ENCODE data around the gene ERCC6. TPM values are rescaled to one million over a fixed set of nuclear protein-coding genes. Genes with fewer than 3 reads are reported as not detected.

Gene ERCC6
- polyA plus RNA-seq (ENCODE audit: insufficient read length in 4 of 4), result 10 to 100 TPM; 12.6 to 19.3 (median 17.4) TPM

- DNase-seq (ENCODE audit: low read depth in 4 of 4, low spot score in 2 of 4), result peak; percentile 82 to 95 (median 91)
Measured at GRCh38 chr10:49538381-49539319, at the start of gene ERCC6. Gene ERCC6 (minus strand): TSS chr10:49539121.

GRCh38 chr10:49587981-49588380 is 49.1 kb upstream of the ERCC6 start:
- no peak for DNase-seq (ENCODE audit: low read depth in 4 of 4, low spot score in 2 of 4)

GRCh38 chr10:49585387-49585786 is 46.5 kb upstream of the ERCC6 start:
- DNase-seq (ENCODE audit: low read depth in 4 of 4, low spot score in 2 of 4), result no peak

DNA sequence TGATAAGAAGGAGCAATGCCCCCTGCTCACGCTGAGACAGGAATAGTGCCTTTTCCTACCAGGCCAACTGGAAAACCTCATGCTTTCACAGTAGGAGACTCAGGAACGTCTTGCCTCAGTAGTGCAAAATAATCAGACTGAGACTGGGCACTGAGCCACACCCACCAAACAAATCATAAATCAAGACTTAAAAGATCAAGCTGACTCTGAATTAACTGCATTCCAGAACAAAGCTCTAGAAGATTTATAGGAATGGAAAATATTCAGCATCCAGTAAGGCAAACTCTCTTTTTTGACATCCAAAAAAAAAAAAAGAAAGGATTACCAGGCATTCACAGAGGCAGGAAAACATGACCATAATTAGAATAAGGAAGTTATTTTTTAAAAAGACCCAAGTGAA is 40.7 kb upstream of the ERCC6 start:
- no peak for DNase-seq (ENCODE audit: low read depth in 4 of 4, low spot score in 2 of 4)

DNA sequence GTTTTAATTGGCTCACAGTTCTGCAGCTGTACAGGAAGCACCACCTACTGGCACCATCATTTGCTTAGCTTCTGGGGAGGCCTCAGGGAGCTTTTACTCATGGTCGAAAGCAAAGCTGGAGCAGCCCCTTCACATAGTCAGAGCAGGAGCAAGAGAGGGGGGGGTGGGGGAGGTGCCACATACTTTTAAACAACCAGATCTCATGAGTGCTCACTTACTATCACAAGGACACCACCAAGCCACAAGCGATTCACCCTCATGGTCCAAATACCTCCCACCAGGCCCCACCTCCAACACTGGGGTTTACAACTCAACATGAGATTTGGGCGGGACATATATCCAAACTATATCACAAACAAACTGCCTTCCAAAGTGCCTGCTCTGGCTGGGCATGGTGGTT is 39.5 kb upstream of the ERCC6 start:
- DNase-seq (ENCODE audit: low read depth in 4 of 4, low spot score in 2 of 4), result no peak

DNA sequence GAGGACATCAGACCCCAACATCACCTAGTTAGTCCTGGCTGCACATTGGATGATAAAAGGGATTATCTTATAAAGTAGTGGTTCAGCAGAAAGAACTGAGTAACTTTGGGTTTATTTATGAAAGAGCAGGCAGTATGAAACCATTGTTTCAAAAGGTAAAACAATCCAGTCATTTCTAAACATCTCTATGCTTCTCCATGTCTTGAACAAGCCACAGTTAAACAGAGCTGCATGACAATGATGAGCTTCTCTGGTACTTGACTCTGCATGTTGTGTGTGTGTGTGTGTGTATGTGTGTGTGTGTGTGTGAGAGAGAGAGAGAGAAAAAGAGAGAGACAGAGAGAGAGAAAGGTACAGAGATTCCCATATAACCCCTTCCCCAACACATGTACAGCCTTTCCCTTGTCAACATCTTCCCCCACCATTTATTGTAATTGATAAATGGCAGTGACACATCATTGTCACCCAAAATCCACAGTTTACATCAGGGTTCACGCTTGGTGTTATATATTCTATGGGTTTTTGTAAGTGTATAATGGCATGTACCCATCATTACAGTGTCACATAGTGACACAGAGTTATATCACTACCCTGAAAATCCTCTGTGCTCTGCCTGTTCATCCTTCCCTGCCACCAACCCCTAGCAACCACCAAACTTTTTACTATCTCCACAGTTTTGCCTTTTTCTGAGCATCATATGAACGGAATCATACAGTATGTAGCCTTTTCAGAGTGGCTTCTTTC is 38.4 kb upstream of the ERCC6 start:
- no peak for DNase-seq (ENCODE audit: low read depth in 4 of 4, low spot score in 2 of 4)

GRCh38 chr10:49575489-49576072 is 36.7 kb upstream of the ERCC6 start:
- DNase-seq (ENCODE audit: low read depth in 4 of 4, low spot score in 2 of 4), result no peak

GRCh38 chr10:49572594-49573114 is 33.7 kb upstream of the ERCC6 start:
- DNase-seq (ENCODE audit: low read depth in 4 of 4, low spot score in 2 of 4), result no peak

DNA sequence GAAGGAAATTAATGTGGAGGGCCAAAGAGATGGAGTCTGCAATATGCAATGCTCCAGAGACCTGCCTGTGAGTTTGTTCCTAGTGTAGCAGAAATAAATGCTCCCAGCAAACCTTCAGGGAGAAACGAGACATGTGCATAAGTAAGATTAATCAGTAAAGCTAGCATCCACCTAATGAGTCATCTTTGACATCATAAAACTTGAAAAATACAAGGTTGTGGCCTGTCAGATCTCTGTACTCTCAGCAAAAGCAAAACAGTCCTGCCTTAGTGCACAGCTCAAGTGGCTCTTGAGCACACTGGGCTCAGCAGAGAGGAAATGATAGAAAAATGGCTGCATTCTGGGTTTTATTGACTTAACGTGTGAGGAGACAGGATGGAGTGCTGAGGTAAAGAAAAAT is 32.5 kb upstream of the ERCC6 start:
- no peak for DNase-seq (ENCODE audit: low read depth in 4 of 4, low spot score in 2 of 4)

DNA sequence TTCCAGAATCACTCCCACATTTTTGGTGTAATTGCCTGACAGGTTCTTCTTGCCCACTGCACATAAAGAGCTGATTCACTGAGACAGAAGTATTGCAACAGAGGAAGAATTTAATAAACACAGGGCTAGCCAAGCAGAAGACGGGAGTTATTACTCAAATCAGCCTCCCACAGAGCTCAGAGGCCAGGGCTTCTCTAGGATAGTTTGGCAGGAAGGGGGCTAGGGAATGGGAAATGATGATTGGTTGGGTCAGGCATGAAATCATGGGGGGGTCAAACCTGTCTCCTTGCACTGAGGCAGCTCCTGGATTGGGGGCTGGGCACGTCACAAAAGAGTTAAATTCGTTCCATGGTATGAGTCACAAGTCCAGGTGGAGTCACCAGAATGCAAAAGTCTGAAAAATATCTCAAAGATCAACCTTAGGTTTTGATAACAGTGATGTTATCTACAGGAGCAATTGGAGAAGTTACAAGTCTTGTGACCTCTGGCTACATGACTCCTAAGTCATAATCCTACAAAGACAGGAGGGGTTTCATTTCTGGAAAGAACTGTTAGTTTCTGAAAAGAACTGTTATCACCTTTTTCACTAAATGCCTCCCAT is 30.2 kb upstream of the ERCC6 start:
- DNase-seq (ENCODE audit: low read depth in 4 of 4, low spot score in 2 of 4), result no peak

DNA sequence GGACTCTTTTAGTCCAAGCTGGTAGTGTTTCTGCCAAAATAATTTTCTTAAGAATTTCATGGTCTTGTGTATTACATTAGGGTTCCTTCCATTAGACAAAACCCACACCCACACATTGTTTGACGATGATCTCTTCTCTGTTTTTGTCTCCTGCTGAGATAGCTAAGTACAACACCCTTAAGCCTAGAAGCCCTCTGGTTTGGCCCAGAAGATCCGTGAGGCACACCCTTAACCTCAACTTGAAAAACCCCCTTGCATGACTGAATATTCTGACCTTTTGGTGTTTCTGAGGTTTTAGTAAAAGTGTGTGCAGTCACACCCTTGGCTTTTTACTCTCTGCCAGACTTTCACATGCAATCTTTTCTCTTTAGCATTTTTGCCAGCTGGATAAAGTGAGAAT is 29.3 kb upstream of the ERCC6 start:
- no peak for DNase-seq (ENCODE audit: low read depth in 4 of 4, low spot score in 2 of 4)

- DNase-seq (ENCODE audit: low read depth in 4 of 4, low spot score in 2 of 4), result no peak
Measured at GRCh38 chr10:49567810-49568209, 28.9 kb upstream of the ERCC6 start.

- no peak for DNase-seq (ENCODE audit: low read depth in 4 of 4, low spot score in 2 of 4)
Measured at GRCh38 chr10:49564461-49565009, 25.6 kb upstream of the ERCC6 start.

- DNase-seq (ENCODE audit: low read depth in 4 of 4, low spot score in 2 of 4), result no peak
Measured at GRCh38 chr10:49562893-49563292, 24.0 kb upstream of the ERCC6 start.

DNA sequence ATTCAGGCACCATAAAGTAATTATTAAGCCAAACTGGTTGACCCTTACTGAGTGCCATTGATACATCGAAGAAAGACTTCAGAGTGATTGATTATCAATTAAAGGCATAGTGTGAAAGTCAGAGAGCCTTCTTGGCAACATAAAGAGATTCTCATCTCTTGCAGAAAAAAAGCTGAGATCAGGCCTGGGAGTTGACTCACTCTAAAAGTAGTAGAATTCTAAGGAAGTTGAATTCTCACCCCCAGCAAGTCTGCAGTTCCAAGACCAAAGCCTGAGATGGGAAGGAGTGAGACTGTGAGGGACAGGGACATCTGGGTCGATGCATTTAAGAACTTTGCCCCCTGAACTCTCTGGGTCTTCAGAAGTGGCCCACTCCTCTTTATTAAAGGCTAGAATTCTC is 21.6 kb upstream of the ERCC6 start:
- no peak for DNase-seq (ENCODE audit: low read depth in 4 of 4, low spot score in 2 of 4)

DNA sequence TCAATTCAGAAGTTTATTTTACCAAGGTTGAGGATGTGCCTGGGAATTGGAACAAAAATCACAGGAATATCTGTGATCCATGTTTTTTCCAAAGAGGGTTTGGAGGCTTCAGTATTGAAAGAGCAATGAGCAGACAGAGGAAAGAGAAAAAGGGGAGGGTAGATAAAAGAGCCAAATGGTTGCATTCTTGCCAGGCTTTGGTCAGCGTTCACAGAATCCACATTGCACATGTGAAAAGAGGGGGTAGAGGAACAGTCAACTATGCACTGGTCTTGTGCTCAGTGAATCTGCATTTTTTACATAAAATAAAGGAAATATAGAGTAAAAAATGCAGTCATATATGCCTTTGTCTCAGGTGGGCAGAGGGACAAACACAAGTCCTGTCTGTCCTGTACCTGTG is 20.6 kb upstream of the ERCC6 start:
- no peak for DNase-seq (ENCODE audit: low read depth in 4 of 4, low spot score in 2 of 4)

DNA sequence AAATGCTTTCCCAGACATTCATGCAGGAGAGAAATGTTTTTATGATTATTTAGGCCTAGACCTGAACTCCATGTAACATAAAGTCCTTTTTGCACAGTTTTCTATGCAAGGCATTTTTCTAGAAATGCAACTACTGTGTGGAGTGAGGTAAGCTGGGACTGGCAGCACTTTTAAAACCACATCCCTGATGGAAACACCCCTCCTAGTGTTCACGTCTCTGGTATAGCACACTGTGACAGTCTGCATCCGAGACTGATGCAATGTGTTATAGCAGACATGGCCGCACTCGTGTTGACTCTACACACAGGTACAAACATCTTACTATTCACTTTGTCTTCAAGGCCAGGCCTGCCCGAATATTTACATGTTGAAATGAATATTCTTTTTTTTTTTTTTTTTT is 19.3 kb upstream of the ERCC6 start:
- DNase-seq (ENCODE audit: low read depth in 4 of 4, low spot score in 2 of 4), result no peak

GRCh38 chr10:49557681-49558080 is 18.8 kb upstream of the ERCC6 start:
- DNase-seq (ENCODE audit: low read depth in 4 of 4, low spot score in 2 of 4), result no peak

DNA sequence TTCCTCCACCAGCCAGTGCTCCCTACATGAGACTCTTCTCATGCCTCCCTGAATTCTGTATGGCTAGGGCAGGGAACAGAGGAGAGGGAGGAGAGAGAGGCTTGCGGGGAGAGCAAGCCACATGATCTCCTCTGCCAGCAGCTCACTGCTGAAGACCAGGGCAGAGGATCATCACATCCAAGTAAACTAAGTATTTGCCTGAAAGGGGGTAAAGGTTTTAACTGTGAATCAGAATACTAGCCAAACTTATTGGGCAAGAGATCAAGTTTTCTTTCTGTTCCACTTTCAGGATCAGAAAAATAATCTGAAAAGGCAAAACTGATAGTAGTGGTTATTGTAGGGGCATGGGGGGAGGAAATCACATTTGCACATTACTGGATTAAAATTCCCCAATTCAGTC is 17.8 kb upstream of the ERCC6 start:
- DNase-seq (ENCODE audit: low read depth in 4 of 4, low spot score in 2 of 4), result no peak

- DNase-seq (ENCODE audit: low read depth in 4 of 4, low spot score in 2 of 4), result no peak
Measured at GRCh38 chr10:49552277-49552676, 13.4 kb upstream of the ERCC6 start.

Data from left renal cortex interstitium (tissue), 4 donors.